Measurements from ENCODE around the gene CENPP. TPM values are rescaled to one million over a fixed set of nuclear protein-coding genes. Genes with fewer than 3 reads are reported as not detected.

The CENPP gene
- total RNA-seq, 1 donor from 2014 or later: 1.9 TPM

DNA sequence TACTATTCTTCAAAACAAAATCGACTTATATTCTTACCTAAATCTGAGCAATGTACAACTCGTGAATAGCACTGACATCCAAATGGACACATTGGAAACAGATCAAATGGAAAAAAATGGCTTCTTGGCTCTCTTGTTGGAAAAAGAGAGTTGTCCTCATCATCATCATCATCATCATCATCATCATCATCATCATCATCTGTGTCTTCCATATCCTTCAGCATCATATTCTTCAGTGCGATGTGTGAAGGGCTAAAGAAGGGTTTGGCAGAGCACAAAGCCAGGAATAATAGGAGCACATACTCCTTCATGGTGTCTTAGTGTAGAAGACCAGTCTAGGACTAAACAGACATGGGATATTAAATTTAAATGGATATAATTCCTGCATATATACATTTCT is 148.8 kb downstream of the CENPP start:
- Histone ChIP-seq H3K4me3 (ENCODE audit: insufficient read depth, low read depth, low read length) (no peak overlapping the region), H3K4me2 (ENCODE audit: low read length) (no peak overlapping the region), H3K79me2 (ENCODE audit: insufficient read depth, low read length) (no peaks in the 10 kb centered on the region), H3K27me3 (ENCODE audit: insufficient read depth, low read length) (no peaks in the 10 kb centered on the region), H3K9ac (ENCODE audit: low read length) (no peak overlapping the region), H3K27ac (ENCODE audit: low read depth, low read length) (no peak overlapping the region), H3K9me3 (ENCODE audit: insufficient read depth, low read depth, low read length) (no peaks in the 10 kb centered on the region), H3K36me3 (ENCODE audit: insufficient read depth, low read length) (no peaks in the 10 kb centered on the region), H3K4me1 (ENCODE audit: insufficient read depth, low read length) (no peaks in the 10 kb centered on the region), H4K20me1 (ENCODE audit: insufficient read depth, low read length) (no peaks in the 10 kb centered on the region), H2AFZ (ENCODE audit: low read depth, low read length) (no peak overlapping the region)
- Mint-ChIP-seq H3K4me3 (ENCODE audit: unreplicated experiment) (no peak overlapping the region), H3K36me3 (ENCODE audit: low read depth, unreplicated experiment) (no peaks in the 10 kb centered on the region), H3K27me3 (ENCODE audit: low read depth, unreplicated experiment) (no peaks in the 10 kb centered on the region), H3K27ac (ENCODE audit: unreplicated experiment) (no peak overlapping the region), H3K4me1 (ENCODE audit: low read depth, unreplicated experiment) (no peaks in the 10 kb centered on the region), H3K9me3 (ENCODE audit: unreplicated experiment) (no peaks in the 10 kb centered on the region)
- no peak for DNase-seq (ENCODE audit: low read depth)
- TF ChIP-seq, protein P1, sequence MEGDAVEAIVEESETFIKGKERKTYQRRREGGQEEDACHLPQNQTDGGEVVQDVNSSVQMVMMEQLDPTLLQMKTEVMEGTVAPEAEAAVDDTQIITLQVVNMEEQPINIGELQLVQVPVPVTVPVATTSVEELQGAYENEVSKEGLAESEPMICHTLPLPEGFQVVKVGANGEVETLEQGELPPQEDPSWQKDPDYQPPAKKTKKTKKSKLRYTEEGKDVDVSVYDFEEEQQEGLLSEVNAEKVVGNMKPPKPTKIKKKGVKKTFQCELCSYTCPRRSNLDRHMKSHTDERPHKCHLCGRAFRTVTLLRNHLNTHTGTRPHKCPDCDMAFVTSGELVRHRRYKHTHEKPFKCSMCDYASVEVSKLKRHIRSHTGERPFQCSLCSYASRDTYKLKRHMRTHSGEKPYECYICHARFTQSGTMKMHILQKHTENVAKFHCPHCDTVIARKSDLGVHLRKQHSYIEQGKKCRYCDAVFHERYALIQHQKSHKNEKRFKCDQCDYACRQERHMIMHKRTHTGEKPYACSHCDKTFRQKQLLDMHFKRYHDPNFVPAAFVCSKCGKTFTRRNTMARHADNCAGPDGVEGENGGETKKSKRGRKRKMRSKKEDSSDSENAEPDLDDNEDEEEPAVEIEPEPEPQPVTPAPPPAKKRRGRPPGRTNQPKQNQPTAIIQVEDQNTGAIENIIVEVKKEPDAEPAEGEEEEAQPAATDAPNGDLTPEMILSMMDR (IDR thresholded peaks at IDR 0.05; ENCODE audit: insufficient read depth, low read depth, low read length): no peak
- FAIRE-seq: no peak

DNA sequence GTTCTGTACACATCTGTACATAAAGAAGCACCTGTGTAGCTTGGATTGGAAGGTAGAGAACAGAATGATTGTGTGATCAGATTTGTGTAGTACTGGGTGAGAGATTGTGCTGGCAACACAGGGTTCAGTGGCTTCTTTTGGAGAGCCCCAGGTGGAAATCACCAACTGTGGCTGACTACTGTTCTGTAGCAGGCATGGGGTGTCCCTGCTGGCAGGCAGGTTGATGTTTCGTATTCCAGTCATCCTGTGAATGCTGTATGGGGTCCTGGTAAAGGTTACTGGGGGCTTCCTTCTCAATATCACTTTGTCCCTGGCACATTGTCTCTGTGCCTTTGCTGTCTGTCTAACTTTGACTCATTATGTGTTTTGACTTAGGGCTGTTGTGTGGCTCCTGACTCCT is 151.2 kb downstream of the CENPP start:
- Histone ChIP-seq H3K9ac (ENCODE audit: low read length) (no peak overlapping the region), H3K27ac (ENCODE audit: low read depth, low read length) (no peak overlapping the region), H4K20me1 (ENCODE audit: insufficient read depth, low read length) (no peaks in the 10 kb centered on the region), H3K36me3 (ENCODE audit: insufficient read depth, low read length) (no peaks in the 10 kb centered on the region), H3K79me2 (ENCODE audit: insufficient read depth, low read length) (no peaks in the 10 kb centered on the region), H3K4me1 (ENCODE audit: insufficient read depth, low read length) (peaks cover 17% of the 10 kb centered on the region), H2AFZ (ENCODE audit: low read depth, low read length) (no peak overlapping the region), H3K4me2 (ENCODE audit: low read length) (no peak overlapping the region), H3K4me3 (ENCODE audit: insufficient read depth, low read depth, low read length) (no peak overlapping the region), H3K27me3 (ENCODE audit: insufficient read depth, low read length) (no peaks in the 10 kb centered on the region), H3K9me3 (ENCODE audit: insufficient read depth, low read depth, low read length) (no peaks in the 10 kb centered on the region)
- FAIRE-seq (no peak), DNase-seq (ENCODE audit: low read depth) (no peak)
- Mint-ChIP-seq H3K4me3 (ENCODE audit: unreplicated experiment) (no peak overlapping the region), H3K36me3 (ENCODE audit: low read depth, unreplicated experiment) (no peaks in the 10 kb centered on the region), H3K27me3 (ENCODE audit: low read depth, unreplicated experiment) (no peaks in the 10 kb centered on the region), H3K4me1 (ENCODE audit: low read depth, unreplicated experiment) (peaks cover 10% of the 10 kb centered on the region), H3K9me3 (ENCODE audit: unreplicated experiment) (no peaks in the 10 kb centered on the region), H3K27ac (ENCODE audit: unreplicated experiment) (no peak overlapping the region)
- TF ChIP-seq EZH2 (IDR thresholded peaks at IDR 0.05; ENCODE audit: insufficient read depth, low read length): no peak
- TF ChIP-seq, protein P1 (IDR thresholded peaks at IDR 0.05; ENCODE audit: insufficient read depth, low read depth, low read length): no peak

DNA sequence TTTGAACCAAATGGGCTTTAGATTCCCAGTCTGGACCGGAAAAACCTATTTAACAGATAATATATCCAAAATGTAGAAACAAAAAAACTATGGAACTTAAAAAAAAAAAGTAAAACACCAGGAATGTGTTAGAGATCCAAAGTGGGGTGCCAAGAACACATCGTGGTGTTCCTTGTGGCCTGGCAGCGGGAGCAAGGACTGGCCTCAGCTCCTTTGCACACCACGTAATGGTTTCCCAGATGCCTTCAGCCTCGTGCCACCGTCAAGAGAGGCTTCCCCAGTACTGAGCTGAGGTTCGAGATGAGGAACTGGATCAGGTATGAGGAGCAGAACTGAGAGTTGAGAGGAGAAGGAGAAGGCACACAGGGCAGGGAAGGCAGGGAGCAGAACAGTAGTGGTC is 153.0 kb downstream of the CENPP start:
- no peaks in the 10 kb centered on the region for H3K27me3 Mint-ChIP-seq (ENCODE audit: low read depth, unreplicated experiment)
- no peak overlapping the region for H3K27ac Mint-ChIP-seq (ENCODE audit: unreplicated experiment)
- H3K9me3 Mint-ChIP-seq (ENCODE audit: unreplicated experiment): no peaks in the 10 kb centered on the region
- H3K4me1 ChIP-seq (ENCODE audit: insufficient read depth, low read length): peaks cover 21% of the 10 kb centered on the region
- H3K27ac ChIP-seq (ENCODE audit: low read depth, low read length): no peak overlapping the region
- H3K4me3 ChIP-seq (ENCODE audit: insufficient read depth, low read depth, low read length): no peak overlapping the region
- H3K4me2 ChIP-seq (ENCODE audit: low read length): no peak overlapping the region
- H3K4me3 Mint-ChIP-seq (ENCODE audit: unreplicated experiment): no peak overlapping the region
- H3K79me2 ChIP-seq (ENCODE audit: insufficient read depth, low read length): no peaks in the 10 kb centered on the region
- H3K9me3 ChIP-seq (ENCODE audit: insufficient read depth, low read depth, low read length): no peaks in the 10 kb centered on the region
- FAIRE-seq (no peak), DNase-seq (ENCODE audit: low read depth) (no peak)
- no peaks in the 10 kb centered on the region for H4K20me1 ChIP-seq (ENCODE audit: insufficient read depth, low read length)
- no peaks in the 10 kb centered on the region for H3K36me3 Mint-ChIP-seq (ENCODE audit: low read depth, unreplicated experiment)
- H3K36me3 ChIP-seq (ENCODE audit: insufficient read depth, low read length): no peaks in the 10 kb centered on the region
- peaks cover 10% of the 10 kb centered on the region for H3K4me1 Mint-ChIP-seq (ENCODE audit: low read depth, unreplicated experiment)
- TF ChIP-seq, protein P1 (IDR thresholded peaks at IDR 0.05; ENCODE audit: insufficient read depth, low read depth, low read length): no peak
- no peak for TF ChIP-seq EZH2 (IDR thresholded peaks at IDR 0.05; ENCODE audit: insufficient read depth, low read length)
- no peak overlapping the region for H2AFZ ChIP-seq (ENCODE audit: low read depth, low read length)
- H3K9ac ChIP-seq (ENCODE audit: low read length): no peak overlapping the region
- H3K27me3 ChIP-seq (ENCODE audit: insufficient read depth, low read length): no peaks in the 10 kb centered on the region

All from astrocyte (in vitro differentiated cells and primary cell).